NCI-H526 treated with DMSO at 0.1 percent for 48 hours (cell line): ENCODE data around the gene CCT4.
"Not testable (repeated sequence)": the region's sequence is repeated elsewhere in the genome, so short reads cannot be mapped to it uniquely, and the experiment has no call there.

Source experiments
- DNase-seq: peaks from one replicate; lab custom pipeline; 2025; lab: John Stamatoyannopoulos, UW

The CCT4 gene

DNA sequence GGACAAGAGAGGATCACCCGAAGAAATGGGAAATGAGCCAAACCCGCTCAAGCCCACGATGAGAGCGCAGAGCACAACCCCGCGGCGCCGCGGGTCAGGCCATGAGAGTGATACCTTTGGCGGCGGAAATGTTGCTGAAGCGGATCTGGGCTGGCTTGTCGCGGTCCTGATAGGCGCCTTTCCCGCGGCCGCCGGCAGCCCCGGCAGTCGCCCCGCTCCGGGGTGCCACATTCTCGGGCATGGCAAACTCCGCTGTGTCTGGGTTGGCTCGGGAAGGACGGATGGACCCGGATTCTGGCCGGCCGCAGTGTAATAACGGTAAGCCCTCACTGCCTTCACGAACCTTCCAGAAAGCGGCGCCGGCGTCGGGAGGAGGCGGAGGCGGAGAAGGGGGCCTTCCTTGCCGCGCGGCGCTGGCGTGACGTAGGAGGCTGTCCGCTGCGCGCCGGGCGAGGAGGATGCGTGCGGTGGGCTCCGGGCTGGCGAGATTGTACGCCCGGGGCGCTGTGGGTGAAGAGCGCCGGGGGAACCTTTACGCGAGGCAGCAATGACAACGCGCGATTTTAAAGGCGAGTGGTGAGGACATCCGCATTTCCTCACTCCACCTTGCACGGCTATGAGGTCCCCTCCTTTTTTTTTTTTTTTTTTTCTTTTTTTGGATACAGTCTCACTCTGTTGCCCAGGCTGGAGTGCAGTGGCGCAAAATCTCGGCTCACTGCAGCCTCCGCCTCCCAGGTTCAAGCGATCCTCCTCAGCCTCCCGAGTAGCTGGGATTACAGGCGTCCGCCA is at the start of gene CCT4:
TSS of gene CCT4 (minus strand) at position 390 of the 789 bp plus-strand sequence. CDS start at position 241, 149 bp downstream.
- peak; percentile 70 for DNase-seq

- DNase-seq: no peak
These were observed 49.4 kb upstream of the CCT4 start for GRCh38 chr2:61937886-61938285.

DNA sequence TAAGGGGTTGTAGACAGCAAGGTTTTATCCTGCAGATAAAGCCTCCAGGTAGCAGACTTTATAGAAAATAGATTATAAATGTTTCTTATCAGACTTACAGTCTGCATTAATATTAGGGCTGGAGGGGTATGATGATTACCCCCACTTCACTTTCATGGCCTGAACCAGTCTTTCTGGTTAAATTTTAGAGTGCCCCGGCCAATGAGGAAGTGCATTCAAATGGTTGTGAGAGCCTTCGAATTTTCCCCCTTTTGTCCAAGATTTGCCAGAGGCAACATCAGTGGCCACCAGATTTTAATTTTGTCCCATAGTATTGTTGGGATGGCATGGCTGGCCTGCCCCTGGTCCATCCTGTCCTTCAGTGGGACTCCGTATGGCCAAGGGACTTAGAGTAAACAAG is 48.6 kb upstream of the CCT4 start:
- no peak for DNase-seq

DNA sequence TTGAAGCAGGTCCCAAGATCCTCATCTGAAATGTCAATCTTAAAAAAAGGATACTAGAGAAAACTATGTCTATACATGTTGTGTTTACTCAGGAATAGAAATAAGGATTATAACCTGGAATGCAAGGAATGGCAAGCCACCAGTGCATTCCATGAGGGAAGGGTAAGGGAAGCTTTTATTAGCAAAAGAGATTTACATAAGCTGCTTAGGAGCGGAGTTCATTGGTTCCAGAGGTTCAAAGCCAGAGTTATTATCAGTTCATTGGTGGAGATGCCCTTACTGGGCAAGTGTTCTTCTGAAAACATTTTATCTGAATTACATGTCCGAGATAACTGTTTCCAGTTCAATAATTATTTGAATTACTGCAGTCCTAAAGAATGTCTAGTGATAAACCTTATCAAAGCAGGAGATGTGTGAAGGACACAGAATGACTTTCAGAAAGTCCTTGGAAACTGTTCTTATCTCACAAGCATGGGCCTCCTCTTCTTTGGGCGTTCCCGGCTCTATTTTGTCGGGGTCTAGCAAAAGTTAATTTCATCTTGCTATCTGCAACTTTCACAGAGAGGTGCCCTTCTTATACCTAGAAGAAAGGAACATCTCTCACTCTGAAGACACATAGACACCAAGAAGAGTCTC is 40.5 kb upstream of the CCT4 start:
- DNase-seq: no peak

DNA sequence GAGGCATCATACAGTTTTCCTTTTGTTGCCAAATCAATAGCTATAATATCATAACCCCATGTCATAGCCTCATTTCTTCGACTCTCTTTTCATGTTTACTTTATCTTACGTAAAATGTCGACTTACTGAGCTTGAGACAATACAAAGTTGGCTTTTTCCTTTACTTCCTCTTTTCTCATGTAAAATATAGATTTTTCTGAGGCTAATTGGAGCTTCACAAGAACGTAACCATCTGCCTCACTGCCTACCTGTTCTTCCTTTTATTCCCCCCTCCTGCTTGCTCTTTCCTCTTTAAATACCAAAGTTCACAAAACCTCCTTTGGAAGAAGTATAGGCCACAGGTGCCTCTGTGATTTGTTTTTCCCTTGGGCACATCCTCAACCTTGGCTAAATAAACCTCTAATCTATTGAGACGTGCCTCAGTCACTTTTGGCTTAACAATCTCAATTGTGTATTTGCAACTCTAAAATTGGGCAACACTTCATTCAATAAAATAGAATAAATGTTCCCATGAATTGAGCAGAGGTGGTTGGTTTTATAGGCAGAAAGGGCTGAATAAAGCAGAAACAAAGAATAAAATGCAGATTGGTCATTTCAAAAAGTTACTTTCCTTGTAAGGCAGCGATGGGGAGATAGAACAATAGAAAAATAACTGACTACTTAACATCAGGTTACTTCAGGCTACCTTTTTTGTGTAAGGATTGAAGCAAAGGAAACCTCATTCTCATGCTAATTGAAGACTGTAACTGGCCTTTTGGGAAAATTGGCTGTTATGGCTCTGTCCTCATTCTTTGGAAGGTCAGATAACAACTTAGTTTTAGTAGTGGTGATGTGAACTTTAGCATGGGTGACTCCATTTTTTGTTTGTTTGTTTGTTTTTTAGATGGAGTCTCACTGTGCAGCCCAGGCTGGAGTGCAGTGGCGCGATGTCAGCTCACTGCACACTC is 38.3 kb upstream of the CCT4 start:
- no peak for DNase-seq

GRCh38 chr2:61924895-61925663 is 36.6 kb upstream of the CCT4 start:
- no peak for DNase-seq

- DNase-seq: no peak
These were observed 34.3 kb upstream of the CCT4 start for GRCh38 chr2:61922714-61923113.

GRCh38 chr2:61920548-61920947 is 32.1 kb upstream of the CCT4 start:
- DNase-seq: no peak

GRCh38 chr2:61914794-61915193 is 26.3 kb upstream of the CCT4 start:
- DNase-seq: not testable (repeated sequence)

DNA sequence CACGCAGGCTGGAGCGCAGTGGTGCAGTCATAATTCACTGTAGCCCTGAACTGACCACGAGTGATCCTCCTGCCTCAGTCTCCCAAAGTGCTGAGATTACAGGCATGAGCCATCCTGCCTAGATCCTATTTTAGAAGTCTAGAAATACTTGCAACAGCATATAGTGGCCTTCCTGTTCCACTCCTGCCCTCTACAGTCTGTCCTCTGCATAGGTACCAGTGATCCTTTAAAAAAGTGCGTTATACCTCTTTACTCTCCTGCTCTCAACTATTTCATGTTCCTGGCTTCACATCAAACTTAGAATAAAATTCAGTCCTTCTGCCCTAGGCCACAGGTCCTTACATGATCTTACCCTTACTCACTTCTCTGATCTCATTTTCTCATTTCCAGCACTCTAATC is 23.1 kb upstream of the CCT4 start:
- DNase-seq: no peak

GRCh38 chr2:61910603-61911002 is 22.1 kb upstream of the CCT4 start:
- DNase-seq: no peak

- no peak for DNase-seq
These were observed 20.7 kb upstream of the CCT4 start for GRCh38 chr2:61909116-61909515.

GRCh38 chr2:61906186-61906470 is 17.7 kb upstream of the CCT4 start:
- DNase-seq: no peak

- DNase-seq: peak; percentile 27
These were observed 17.1 kb upstream of the CCT4 start, which contains the start of gene COMMD1 for GRCh38 chr2:61905372-61906185. Gene COMMD1, plus strand, starts transcription at chr2:61905674. Its CDS starts 5 bp downstream, at chr2:61905679.

- DNase-seq: no peak
These were observed 11.8 kb upstream of the CCT4 start for GRCh38 chr2:61900281-61900680.

DNA sequence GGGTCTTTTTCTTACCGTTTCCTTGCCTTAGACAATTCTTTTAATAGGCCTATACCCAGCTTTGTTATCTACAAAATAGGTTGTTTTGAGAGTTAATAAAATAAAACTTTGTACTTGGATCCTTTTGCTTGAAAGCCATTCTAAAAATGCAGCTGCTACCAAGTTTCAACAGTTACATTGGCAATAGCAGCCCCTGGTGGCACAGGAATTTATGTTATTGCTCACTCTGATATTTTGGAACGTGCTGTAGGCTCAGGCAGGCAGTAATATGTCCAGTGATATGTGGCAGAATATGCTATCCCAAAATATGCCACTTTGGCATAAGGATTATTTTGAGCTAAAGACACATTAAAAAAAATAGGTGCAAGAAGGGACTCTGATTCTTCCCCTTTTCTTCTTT is 10.4 kb upstream of the CCT4 start:
- DNase-seq: no peak

DNA sequence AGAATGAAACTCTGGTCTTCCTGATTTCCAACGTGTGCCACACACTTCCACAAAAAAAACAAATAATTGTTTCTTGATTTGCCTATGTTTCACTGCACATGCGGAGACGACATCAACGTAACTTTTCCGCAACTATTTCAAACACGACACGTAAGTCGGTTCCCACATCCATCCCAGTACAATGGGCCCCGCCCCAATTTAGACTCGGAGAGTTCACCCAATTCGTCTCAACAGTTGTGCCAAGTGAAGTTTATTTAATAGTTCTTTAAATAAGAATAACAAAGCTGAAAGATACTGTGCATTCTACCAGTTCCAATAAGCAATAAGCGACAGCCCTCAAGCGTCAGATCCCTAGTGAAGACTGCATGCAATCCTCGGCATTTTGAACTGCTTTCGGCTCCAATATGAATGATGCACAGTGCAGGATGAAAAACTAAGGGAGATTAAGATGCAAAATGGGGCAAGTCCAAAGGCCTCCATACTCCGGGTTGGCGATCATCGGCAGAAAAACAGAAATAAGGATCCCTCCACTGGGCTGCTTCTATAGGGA is 664 bp downstream of the CCT4 start:
- no peak for DNase-seq

GRCh38 chr2:61885896-61886603 is 2.4 kb downstream of the CCT4 start:
- DNase-seq: no peak

- DNase-seq: no peak
These were observed 5.6 kb downstream of the CCT4 start for GRCh38 chr2:61882850-61883249.

GRCh38 chr2:61879351-61879750 is 9.1 kb downstream of the CCT4 start:
- DNase-seq: not testable (repeated sequence)
